Esophagus squamous epithelium (tissue), 5 donors: ENCODE data around the gene ADAMTSL1. TPM values are rescaled to one million over a fixed set of nuclear protein-coding genes. Genes with fewer than 3 reads are reported as not detected.
A peak's percentile ranks its signal among the peaks of the same experiment; 100 is the strongest.

Experiments
- DNase-seq: peaks from one replicate; lab custom pipeline; 2025; lab: John Stamatoyannopoulos, UW
- H3K27ac ChIP-seq, 4 donors: fragments of 200-600 bp; sonication (generic); one replicate each; pipeline ENCODE4 v1.5.1; 2016 to 2019; ENCODE audit warnings: mild to moderate bottlenecking in 1 of 4
- H3K27me3 ChIP-seq, 4 donors: fragments of 200-600 bp; sonication (generic); 1 replicate in 3 of 4; 2 replicates in 1 of 4; pipeline versions ENCODE4 v1.5.1 to v1.6.0; 2017 to 2021; ENCODE audit warnings: antibody characterized with exemption in 1 of 4
- H3K36me3 ChIP-seq, 3 donors: fragments of 200-600 bp; sonication (generic); one replicate each; pipeline ENCODE4 v1.5.1; 2016 to 2019
- H3K4me1 ChIP-seq, 3 donors: fragments of 200-600 bp; sonication (generic); one replicate each; pipeline ENCODE4 v1.5.1; 2017 to 2019
- H3K4me3 ChIP-seq, 4 donors: fragments of 200-600 bp; sonication (generic); 1 replicate in 3 of 4; 2 replicates in 1 of 4; pipeline ENCODE4 v1.5.1; 2016 to 2019; ENCODE audit warnings: mild to moderate bottlenecking in 2 of 4, moderate library complexity in 1 of 4
- H3K9me3 ChIP-seq, 3 donors: fragments of 200-600 bp; sonication (generic); one replicate each; pipeline ENCODE4 v1.5.1; 2016 to 2019
- POLR2A ChIP-seq, 4 donors: fragments of 450-650 bp; IDR thresholded peaks; one replicate each; pipeline ENCODE4 v1.6.1; 2017; ENCODE audit warnings: antibody characterized with exemption in 4 of 4, mild to moderate bottlenecking in 4 of 4, moderate library complexity in 3 of 4
- WGBS, 2 donors: methylation state at CpG; one replicate each; pipeline ENCODE4 v1.1.5; 2018; 5-methylcytosine and 5-hydroxymethylcytosine counted together
- intact Hi-C: fragments of 100-400 bp; cut with DNase I; formaldehyde crosslinking; loops from one replicate; pipeline ENCODE4 v1.15.0; 2022
- total RNA-seq, 4 donors: library from RNA; depleted of rRNA; stranded (reverse); fragments of >200 nt; gene quantifications; one replicate each; pipeline ENCODE4 v1.1.0, GENCODE V29; 2016
- TF ChIP-seq, protein P1 (sequence below), 6 experiments: fragments of 450-650 bp in 4 of 6; fragments of 200-600 bp in 2 of 6; sonication (generic) in 2 of 6; IDR thresholded peaks; one replicate each; pipeline ENCODE4 v1.5.1; 2016 to 2019; ENCODE audit warnings: antibody characterized with exemption in 6 of 6, mild to moderate bottlenecking in 4 of 6, moderate library complexity in 4 of 6
- donor health status: DM: yes; HTN: yes; CAD: no.

ADAMTSL1 gene
- total RNA-seq, 4 donors from 2014 or later, result 0.80 to 23.7 (median 2.3) TPM

DNA sequence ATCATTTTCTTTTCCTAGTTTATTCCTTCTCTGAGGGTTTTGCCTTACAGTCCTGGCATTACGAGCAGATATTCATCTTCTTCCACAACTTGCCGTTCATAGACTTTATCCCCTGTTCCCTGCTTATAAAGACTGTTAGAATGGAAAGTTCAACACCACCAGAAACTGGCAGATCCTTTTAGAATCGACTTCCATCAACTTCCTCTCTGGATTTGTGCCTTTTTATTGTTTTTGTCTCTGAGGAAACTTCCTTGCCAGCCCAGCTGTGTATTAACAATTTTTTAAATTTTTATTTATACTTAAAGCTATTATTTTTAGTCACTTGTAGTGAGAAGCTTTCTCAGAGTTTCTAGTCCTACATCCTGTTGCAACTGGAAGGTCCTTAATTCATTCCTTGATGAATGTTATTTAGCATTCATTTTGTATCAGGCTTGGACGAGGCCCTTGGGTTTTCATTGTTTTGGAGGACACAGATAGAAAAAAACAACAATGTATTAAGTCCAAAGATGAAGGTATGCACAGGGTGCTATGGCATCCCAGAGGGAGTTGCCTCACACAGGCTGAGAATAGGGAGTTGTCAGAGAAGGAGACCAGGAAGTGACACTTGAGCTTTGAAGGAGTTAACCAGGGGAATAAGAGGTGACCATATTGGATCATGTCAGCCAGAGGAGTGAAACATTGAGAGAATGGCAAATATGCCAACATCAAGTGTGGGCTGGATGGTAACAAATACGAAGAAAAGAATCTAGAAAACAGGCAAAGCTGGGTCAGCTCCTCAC is 81.3 kb downstream of the ADAMTSL1 start:
- intact Hi-C loops, result no loop called here
- no peak overlapping the region for H3K27ac ChIP-seq

GRCh38 chr9:18564018-18564880 is 90.3 kb downstream of the ADAMTSL1 start:
- Histone ChIP-seq H3K4me1 (no peaks in the 10 kb centered on the region), H3K27ac (no peak overlapping the region), H3K4me3 (no peak overlapping the region), H3K27me3 (no peaks in the 10 kb centered on the region), H3K9me3 (no peaks in the 10 kb centered on the region), H3K36me3 (no peaks in the 10 kb centered on the region)
- DNase-seq, result no peak
- TF ChIP-seq, protein P1, sequence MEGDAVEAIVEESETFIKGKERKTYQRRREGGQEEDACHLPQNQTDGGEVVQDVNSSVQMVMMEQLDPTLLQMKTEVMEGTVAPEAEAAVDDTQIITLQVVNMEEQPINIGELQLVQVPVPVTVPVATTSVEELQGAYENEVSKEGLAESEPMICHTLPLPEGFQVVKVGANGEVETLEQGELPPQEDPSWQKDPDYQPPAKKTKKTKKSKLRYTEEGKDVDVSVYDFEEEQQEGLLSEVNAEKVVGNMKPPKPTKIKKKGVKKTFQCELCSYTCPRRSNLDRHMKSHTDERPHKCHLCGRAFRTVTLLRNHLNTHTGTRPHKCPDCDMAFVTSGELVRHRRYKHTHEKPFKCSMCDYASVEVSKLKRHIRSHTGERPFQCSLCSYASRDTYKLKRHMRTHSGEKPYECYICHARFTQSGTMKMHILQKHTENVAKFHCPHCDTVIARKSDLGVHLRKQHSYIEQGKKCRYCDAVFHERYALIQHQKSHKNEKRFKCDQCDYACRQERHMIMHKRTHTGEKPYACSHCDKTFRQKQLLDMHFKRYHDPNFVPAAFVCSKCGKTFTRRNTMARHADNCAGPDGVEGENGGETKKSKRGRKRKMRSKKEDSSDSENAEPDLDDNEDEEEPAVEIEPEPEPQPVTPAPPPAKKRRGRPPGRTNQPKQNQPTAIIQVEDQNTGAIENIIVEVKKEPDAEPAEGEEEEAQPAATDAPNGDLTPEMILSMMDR (IDR thresholded peaks at IDR 0.05), result no peak
- TF ChIP-seq POLR2A (IDR thresholded peaks at IDR 0.05), result no peak
- WGBS, 2 donors, result 80 to 84% methylated on average over 1 to 4 of the region's 15 CpGs
- intact Hi-C loops, result no loop called here

More for the DNA sequence above, 81.3 kb downstream of the ADAMTSL1 start:
- WGBS, 2 donors, result 61 to 65% methylated on average over 5 of the region's 5 CpGs
- no peak for DNase-seq
- Histone ChIP-seq H3K4me3 (no peak overlapping the region), H3K9me3 (no peaks in the 10 kb centered on the region), H3K36me3 (no peaks in the 10 kb centered on the region), H3K27me3 (no peaks in the 10 kb centered on the region), H3K4me1 (no peaks in the 10 kb centered on the region)
- TF ChIP-seq POLR2A (IDR thresholded peaks at IDR 0.05), result no peak
- TF ChIP-seq, protein P1 (IDR thresholded peaks at IDR 0.05), result no peak

- H3K4me3 ChIP-seq, result no peak overlapping the region
- H3K4me1 ChIP-seq, result no peaks in the 10 kb centered on the region
- WGBS, 2 donors, result 43 to 59% methylated on average over 5 of the region's 5 CpGs
- H3K36me3 ChIP-seq, result no peaks in the 10 kb centered on the region
- H3K27me3 ChIP-seq, result no peaks in the 10 kb centered on the region
- H3K9me3 ChIP-seq, result no peaks in the 10 kb centered on the region
- no peak for DNase-seq
- peak overlapping the region in 1 of 4 donors; percentile 5 for H3K27ac ChIP-seq
- TF ChIP-seq, protein P1 (IDR thresholded peaks at IDR 0.05), result no peak
- TF ChIP-seq POLR2A (IDR thresholded peaks at IDR 0.05), result no peak
- intact Hi-C loops, result no loop called here
Measured at GRCh38 chr9:18566121-18566520, 92.2 kb downstream of the ADAMTSL1 start.

DNA sequence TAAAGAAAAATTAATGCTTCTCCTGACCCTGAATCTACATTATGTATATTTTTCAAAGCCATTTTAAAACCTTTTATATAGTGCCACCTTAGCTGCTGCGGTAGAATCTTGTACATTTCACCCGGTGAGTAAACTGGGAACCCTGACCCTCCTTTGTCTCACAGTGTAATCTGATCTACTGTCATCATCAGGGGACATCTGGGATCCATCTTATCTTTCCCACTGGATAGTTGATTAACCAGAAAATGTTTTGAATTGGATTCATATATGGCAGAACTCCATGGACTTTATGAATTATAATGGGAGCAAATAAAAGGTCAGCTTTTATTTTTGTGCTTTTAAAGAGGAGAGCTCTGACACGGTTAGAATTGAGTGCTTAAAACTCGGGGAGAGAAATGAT is 95.0 kb downstream of the ADAMTSL1 start:
- 61 to 62% methylated on average over 4 of the region's 4 CpGs for WGBS, 2 donors
- H3K4me1 ChIP-seq, result no peaks in the 10 kb centered on the region
- no peaks in the 10 kb centered on the region for H3K27me3 ChIP-seq
- no peak for DNase-seq
- no peaks in the 10 kb centered on the region for H3K9me3 ChIP-seq
- intact Hi-C loops, result no loop called here
- no peaks in the 10 kb centered on the region for H3K36me3 ChIP-seq
- H3K4me3 ChIP-seq, result no peak overlapping the region
- H3K27ac ChIP-seq, result no peak overlapping the region
- TF ChIP-seq, protein P1 (IDR thresholded peaks at IDR 0.05), result no peak
- TF ChIP-seq POLR2A (IDR thresholded peaks at IDR 0.05), result no peak
